T-helper 9 cell (primary cell): Measurements from ENCODE around the gene CREB5.

Source experiments
- DNase-seq: peaks from one replicate; pipeline ENCODE4 v3.0.0-alpha.2; 2020

CREB5 gene

DNA sequence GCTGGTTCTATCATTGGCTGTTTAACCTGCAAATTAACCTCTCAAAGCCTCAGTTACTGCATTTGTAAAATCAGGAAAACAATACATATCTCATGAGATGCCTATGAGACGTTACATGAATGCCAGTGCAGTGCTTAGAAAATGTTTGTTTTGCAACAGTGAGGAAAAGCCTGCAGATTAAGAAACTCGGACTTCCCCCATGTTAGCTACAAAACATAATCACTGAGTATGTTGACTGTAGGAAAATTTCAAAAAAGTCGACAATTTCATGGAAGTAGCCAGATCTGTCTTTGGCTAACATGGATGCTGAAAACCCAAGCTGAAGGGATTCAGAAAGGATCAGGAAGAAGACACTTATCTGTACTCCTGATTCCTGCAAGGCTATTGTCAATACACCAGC is 424.4 kb downstream of the CREB5 start:
- no peak for DNase-seq

DNA sequence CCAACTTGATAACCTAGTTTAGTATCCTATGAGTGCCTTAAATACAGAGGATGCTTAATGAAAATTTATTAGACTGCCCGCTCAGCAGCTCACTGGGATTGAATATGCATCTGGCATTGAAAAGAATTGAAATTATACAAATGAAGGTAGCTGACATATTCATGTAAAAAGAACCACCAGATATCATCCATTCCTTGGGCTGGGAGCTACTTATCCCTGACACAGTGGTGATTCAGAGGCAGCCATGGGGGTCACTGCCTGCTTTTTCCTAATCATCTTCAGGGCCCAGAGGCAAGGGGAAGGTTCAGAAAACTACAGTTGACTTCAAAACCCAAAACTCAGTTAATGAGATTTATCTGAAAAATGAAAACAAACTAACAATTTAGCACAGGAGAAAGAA is 424.9 kb downstream of the CREB5 start:
- DNase-seq: no peak

DNA sequence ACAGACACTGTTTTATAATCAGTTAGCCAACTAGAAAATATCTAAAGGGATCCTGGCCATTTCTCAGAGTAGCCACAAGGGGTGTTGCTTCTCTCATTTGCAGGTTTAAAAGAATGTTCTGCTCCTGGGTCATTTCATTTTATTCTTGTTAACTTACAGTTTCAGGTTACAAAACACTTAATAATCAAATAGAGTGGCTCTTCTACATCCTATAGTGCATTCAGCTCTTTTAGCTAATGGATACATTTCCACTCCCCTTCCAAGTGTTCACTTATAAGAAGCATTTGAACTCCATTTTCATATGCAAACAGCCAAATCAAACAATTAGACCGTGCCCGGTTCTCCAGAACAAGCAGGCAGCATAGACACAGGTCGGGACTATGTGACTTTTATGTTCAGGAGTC is 428.3 kb downstream of the CREB5 start:
- DNase-seq: no peak

DNA sequence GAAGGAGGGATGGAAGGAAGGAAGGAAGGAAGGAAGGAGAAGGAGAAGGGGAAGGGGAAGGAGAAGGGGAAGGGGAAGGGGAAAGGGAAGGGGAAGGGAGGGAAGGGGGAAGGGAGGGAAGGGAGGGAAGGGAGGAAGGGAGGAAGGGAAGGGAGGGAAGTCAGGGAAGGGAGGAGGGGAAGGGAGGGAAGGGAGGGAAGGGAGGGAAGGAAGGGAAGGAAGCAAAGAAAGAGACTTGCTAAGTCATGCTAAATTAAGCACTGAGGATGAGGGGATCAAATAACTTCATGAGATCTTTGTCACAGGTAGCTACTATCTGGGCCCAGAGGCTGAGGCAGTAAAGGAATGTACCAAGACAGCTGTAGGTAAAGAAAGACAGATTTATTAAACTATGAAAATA is 429.4 kb downstream of the CREB5 start:
- DNase-seq: no peak

DNA sequence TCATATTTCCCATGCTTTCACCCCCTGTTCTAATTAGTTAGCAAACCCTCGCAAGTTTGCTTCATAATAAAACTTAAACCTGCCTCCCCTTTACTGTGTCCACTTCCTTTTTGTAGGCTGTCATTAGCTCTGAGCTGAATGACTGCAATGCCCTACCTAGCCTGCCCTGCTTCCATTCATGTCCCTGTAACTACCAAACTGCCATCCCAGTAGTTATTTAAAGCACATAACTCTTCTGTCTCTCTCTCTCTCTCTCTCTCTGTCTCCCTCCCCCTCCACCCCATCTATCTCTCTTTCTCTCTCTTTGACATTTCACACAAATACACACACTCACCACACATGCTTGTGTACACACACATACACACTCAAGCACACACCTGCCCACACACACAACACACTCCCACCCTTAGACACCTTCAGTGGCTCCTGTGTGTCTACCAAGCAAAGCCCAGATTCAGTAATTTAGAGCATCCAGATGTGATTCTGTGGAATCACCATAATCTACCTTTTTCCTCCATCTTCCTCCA is 430.5 kb downstream of the CREB5 start:
- no peak for DNase-seq

DNA sequence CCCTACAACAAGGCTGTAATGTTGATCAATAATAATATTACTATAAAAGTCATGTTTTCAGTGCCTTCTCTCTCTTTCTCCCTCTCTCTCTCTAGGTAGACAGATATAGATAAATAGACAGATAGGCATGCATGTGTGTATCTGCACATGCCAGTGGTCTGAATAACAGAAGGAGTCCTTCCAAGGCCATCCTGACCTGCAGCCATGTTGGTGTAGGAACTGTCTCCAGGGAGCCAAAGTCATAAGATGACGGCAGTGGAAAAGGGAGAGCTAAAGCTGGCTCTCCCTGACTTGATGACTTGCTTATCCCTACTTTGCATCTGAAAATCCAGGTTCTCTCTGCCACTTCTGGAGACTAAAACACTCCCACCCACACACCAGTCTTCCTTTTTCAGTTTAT is 432.8 kb downstream of the CREB5 start:
- no peak for DNase-seq

DNA sequence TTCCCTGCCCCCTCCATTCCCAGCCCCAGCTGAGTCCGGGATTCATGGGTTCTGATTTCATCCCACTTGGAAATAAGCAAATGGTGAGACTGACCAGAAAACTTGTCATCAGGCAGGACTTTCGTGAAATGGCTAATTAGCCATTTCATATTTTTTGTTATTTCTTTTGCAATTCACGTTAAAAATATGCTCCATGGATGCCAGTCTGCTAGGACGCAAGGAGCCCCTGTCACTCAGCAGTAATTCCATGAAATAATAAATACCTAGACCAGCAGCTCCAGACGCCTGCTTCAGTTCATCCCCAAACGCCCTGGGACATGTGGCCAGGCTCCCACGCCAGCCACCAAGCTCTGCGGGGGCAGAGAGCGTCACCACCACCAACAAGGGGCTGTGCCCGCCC is 434.9 kb downstream of the CREB5 start:
- no peak for DNase-seq

DNA sequence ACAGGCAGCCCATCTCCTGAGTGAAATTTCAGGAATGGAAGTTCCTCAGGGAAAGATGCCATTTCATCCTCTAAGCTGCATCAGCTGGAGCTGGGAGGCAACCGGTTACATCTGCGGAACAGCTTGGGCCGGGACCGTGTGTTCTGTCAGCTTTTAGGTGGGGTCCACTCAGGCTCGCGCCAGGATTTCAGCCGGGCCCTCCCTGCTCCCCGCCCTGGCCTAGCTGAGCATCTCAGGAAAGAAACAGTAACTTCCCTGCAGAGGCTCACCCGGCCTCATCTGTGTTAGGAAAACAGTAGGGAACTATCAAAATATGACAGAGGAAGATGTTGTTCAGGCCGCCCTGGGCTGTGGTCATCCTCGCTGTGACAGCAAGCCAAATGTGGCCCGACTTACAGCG is 435.4 kb downstream of the CREB5 start:
- no peak for DNase-seq

DNA sequence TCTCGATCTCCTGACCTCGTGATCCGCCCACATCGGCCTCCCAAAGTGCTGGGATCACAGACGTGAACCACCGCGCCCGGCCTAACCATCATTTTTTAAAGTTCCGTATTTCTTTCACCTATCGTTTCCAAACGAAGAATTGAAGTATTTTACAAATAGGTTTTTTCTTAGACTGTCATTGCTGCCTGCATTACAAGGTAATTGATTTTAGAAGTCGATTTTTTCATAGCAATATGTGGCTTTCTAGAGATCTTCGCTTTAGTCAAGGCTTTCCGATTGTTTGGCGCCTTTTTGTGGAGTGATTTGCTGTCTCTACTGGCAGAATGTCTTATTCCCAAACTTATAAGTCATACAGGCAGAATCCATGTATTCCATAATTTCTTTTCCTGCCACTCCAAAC is 436.6 kb downstream of the CREB5 start:
- DNase-seq: no peak

DNA sequence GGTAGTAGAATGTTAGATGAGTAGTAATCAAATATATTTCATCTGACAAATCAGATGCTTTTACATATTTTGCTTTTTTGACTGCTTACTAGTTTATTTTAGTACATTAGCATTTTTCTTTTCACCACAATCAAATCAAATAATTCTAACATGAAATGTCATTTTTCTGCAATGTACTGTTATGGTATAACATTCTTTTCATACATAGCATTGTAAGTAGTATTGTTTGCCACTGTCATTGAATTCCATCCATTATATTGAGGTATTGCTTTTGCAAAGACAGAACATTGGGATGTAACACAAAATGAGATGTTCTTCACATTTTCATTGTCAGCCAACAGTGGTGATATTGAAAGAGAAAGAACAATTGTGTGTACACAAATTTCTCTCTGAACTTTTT is 438.4 kb downstream of the CREB5 start:
- DNase-seq: no peak

DNA sequence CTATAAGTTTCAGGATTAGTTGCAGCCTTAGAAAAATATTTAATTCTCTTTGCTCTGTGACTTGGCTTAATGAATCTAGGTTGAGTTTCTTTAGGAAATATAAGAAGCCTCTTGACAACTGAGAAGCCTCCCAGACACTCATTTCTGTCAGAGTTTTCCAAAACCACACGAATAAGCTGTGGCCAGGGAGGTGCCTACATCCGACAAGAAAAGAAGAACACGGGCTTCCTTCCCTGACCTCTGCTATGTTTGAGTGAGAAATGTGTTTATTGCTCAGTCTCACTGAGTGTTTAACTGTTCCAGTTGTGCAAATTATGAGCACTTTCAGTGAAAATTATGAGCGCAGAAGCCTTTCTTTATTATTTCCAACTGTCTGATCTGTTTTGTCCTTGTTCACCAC is 440.8 kb downstream of the CREB5 start:
- no peak for DNase-seq

DNA sequence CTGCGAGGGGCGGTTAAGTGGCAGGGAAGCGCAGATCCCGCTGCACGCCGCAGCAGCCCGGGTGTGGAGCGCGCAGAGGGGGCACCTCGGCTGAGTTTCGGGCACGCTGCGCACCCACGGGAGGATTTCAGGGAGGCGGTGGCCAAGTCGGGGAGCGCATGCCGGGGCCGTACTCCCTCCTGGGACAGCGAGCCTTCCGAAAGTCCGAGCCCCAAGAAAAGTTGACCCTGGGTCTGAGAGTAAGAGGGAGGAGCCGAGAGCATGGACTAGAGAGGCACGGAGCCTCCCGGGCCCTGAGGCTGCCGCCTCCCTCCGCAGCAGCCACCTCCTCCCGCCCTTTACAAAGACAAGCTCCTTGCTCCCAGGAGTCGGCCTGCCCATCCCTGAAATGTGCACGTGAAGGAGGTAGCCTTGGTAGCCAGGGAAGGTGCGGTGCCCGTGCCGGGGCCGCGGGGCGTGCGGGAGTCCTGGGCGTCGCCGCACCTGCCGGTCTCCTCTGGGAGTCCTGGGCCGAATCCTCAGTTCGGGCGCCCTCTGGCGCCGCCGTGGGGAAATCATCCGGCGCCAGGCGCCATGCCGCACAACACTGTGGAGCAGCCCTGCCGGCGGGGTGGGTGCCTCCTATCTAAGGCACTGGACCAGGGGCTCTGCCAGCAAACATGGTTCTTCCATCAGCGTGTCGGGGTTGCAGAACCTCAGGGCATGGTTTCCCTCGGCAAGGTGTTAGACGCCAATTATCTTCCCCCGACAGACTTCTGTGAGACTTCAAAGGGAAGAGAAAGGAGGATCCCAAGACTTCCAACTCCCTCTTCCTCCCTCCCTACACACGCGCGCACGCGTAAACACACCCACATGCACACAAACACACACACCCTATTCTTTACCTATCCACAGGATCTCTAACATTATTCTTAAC is 441.8 kb downstream of the CREB5 start:
- DNase-seq: peak; percentile 2

DNA sequence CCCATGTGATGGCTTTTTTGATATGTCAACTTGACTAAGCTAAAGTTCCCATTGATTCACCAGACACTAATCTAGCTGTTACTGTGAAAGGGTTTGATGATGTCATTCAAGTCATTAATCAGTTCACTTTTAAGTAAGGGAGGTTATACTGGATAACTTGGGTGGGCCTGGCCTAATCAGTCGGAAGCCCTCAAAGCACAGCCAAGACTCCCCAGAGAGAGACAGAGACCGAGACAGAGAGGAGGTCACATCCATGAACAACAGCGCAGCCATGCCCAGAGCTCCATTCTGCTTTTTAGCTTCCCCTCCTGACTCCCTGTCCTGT is 442.4 kb downstream of the CREB5 start:
- DNase-seq: no peak

DNA sequence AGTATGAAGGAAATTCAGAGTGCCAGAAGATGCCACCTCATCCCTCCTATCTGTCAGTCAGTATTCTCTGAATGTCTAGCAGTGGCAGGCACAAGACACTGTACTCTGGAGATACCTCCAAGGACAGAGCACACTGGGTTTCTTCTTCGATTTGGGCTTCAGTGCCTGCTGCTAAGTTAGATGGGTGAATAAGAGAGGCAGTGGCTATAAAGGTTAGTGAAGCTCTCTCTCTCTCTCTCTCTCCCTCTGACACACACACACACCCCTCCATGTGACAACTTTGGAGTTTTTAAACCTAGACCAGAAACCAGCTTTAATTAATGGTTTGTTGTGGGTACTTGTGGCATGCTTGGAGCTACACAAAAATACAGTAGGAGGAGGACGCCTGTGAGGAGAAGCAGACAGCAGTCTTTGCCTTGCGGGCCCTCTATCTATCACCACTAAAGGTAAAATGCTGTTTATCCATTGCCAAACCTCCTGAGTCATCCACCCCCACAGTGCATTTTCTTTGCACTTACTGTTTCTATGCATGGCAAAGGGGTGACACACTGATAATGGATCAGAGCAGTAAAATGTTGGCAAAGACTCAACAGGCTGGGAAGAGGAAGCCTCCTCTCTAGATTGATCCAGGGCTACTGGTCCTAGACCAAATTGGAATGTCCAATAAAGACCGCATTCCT is 443.4 kb downstream of the CREB5 start:
- no peak for DNase-seq

DNA sequence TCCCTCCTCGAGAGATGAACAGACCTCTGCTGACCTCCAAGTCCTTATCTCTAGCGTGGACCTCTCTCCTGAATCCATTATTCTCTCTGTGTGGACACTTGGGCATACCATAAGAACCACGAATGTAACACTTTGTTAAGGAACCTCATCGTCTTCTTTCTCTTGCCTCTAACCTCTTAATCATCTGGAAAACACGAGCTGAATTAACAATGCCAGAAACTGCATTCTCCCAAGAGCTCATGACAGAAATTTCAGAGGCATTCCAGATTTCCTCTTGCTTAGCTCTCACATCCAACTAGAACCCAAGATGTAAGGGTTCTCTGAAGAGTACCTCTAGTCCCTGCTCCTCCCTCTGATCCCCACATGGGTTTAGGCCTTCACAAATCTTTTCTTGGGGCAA is 444.3 kb downstream of the CREB5 start:
- DNase-seq: no peak

DNA sequence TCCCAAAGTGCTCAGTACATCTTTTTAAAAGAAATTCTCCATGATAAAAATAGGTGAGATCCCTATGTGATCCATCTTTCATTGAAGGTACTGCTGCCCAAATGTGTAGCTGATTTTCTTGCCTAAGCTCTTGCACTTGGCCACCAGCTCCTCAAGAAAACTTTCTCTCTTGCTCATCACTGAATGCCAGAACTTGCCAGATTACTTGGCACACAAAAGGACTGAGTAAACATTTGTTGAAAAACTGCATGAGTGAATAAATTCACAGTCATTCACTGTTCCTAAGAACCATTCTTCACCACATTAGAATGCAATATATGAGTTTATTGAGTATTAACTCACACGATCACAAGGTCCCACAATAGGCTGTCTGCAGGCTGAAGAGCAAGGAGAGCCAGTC is 445.9 kb downstream of the CREB5 start:
- no peak for DNase-seq

DNA sequence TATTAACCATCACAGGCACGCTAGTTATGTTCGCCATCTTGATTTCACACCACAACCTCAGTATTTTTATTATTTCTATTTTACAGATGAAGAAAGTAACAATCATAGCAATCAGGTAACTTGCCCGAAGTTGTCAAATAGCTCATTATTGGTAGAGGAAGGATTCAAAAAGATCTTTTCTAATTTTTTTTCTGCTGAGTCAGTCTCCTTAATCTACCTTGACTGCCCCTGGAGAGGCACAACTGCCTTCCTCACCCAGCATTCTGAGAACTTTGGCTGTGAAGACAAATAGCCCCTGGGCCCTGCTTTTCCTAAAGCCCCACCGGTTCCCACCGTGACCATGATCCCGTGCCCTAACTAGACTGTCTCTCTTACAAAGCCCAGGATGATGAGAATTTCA is 446.6 kb downstream of the CREB5 start:
- DNase-seq: no peak

DNA sequence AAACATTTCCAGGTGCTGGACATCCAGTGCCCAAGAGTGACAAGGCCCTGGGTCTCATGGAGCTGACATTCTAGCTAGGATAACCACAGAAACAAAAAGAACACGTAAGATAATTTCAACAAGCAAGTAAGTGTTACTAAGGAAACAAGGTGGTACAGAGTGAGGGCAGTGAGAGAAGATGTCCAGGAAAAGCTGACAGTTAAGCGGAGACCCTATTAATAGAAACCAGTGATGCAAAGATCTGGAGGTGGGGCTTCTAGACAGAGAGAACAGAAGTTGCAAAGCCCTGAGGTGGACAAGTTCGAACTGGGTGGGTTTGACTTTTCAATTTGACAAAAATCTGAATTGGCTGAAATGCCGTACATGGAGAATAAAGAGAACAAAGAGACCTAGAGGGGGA is 449.5 kb downstream of the CREB5 start:
- no peak for DNase-seq

DNA sequence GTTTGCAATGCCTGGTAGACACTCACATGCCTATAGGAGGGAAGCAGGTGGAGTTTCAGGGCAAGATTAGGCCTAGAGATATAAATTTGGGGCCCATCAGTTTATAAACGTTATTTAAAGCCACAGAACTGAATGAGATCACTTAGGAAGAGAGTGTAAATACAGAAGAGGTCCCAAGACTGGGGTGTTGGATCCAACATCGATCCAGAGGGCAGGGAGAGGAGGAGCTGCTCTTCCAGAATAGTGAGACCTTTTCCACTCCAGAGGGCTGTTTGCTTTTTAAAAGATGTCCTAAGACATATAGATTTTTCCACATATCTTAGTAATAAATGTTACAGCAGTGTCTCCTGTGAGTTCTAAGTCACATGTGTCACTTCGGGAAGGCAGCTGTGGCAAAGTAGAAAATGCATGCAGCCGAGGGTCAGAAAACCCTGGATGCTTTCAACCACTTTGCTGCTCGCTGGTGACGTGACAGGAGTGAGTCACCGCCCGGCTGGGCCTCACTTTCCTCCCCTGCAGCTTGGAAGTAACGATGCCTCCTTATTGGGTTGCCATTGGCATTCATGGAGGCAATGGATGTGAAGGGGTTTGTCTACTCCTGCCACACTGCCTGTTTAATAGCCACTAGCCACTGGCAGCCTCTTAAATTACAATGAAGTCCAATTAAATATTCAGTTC is 450.4 kb downstream of the CREB5 start:
- no peak for DNase-seq

DNA sequence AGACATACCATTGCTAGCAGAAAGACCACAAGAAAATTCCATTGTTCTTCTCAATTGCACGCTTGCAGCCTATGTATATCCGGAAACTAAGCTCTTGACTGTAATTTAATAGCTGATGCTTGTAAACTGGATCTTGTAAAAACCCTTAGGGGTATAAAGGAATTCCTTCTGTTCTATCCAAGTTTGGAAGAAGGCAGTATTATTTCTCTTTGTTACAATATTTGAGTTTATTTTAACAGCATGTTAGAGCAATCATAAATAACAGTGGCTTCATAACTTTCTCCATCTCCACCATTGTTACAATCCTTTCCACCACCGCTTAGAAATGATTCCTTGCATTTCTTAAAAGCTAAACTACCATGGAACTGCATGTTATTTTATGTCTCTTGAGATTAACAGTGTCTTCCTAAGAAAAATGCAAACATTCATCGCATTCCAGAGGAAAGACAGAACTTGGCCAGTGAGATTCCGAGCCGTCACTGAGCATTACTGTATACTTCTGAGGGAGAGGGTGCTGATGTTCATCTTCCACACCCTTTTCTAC is 453.4 kb downstream of the CREB5 start:
- no peak for DNase-seq

DNA sequence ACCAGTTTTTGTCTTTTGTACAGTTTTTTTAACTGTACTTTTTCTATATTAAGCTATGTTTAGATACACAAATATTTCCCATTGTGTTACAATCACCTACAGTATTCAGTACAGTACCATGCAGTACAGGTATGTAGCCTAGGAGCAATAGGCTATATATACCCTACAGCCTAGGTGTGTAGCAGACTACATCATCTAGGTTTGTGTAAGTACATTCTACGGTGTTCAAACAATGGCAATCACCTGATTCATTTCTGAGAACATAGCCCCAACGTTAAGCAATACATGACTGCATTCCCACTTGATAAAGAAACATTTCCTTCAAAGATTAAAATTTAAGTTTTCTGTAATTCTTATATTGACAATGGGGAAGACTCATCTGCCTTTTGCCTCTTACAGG is 456.4 kb downstream of the CREB5 start:
- no peak for DNase-seq

DNA sequence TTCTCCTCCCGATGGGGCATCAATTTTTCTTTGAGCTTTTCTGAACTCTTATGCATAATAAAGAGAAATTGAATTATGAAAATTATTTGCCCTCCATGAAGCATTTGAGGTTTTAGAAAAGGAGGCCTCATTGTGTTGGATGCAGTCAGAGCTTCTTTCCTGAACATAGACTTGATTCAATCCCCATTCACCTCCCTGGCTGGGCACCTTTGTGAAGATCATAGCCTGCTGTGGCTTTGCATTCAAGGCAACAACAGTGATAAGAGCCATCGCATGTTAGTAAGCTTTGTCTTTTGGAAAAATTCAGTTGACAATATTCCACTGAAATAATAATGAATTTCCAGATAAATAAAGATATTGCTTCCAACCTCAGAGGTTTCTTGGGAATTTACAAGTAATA is 458.8 kb downstream of the CREB5 start:
- DNase-seq: no peak

DNA sequence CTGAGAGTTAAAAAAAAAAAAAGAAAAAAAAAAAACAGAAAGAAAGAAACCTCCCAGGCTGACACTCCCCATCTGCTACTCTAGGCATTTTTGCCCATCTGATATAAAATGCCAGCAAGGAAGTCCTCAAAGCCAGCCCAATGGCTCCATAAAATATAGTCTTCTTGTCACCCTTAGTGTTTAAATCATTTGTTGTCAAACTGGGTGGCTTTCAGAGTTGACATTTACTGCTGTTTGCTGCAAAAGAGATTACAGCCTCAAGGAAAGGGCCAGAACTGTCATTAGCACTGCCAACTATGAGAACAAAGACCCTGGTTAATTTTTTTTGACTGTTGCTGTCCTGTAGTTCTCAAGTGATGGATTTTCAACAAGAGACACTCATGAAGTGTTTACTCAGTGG is 459.3 kb downstream of the CREB5 start:
- no peak for DNase-seq

DNA sequence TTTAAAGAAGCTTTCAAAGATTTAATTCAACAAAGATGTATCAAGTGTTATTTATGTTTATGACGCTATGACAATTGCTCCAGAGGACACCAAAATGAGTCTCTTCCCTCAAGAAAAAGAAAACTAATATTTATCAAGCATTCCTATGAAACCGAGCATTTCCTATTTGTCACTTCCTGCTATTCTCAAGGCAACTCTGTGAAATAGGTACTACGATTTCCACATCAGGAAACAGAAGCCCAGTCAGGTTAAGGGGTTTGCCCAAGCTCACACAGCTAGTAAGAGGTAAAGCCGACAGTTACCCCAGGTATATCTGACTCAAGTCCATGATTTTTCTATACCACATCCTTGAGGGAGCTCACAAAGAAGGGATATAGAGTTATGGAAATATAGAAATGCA is 459.9 kb downstream of the CREB5 start:
- no peak for DNase-seq
